ENCODE results near the gene ARHGEF10L.
"Not testable (repeated sequence)": the region's sequence is repeated elsewhere in the genome, so short reads cannot be mapped to it uniquely, and the experiment has no call there.

Gene ARHGEF10L

DNA sequence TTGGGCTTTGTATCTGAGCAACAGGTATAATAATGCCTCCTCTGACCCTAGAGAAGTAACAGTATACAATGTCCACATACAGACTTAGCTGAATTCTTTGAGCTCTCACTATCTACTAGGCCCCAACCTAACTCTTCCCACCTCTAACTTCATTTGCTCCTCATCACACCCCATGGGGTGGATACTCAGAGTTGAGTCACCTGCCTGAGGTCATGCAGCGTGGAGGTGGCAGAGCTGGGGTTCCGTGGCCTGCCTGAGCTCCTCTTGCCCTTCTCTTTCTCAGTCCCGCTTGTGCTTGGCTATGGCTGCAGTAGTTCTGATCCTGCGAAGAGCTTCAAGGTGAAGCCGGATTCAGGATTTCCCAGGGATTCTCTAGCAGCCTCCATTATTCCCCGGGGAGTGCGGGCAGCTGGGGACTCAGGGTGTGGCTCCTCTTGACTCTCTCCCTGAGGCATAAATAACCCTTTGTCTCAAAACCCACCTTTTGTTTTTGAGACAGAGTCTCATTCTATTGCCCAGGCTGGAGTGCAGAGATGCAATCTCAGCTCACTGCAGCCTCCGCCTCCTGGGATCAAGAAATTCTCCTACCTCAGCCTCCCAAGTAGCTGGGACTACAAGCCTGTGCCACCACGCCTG is 185.7 kb downstream of the ARHGEF10L start:
- DNase-seq: no peak

DNA sequence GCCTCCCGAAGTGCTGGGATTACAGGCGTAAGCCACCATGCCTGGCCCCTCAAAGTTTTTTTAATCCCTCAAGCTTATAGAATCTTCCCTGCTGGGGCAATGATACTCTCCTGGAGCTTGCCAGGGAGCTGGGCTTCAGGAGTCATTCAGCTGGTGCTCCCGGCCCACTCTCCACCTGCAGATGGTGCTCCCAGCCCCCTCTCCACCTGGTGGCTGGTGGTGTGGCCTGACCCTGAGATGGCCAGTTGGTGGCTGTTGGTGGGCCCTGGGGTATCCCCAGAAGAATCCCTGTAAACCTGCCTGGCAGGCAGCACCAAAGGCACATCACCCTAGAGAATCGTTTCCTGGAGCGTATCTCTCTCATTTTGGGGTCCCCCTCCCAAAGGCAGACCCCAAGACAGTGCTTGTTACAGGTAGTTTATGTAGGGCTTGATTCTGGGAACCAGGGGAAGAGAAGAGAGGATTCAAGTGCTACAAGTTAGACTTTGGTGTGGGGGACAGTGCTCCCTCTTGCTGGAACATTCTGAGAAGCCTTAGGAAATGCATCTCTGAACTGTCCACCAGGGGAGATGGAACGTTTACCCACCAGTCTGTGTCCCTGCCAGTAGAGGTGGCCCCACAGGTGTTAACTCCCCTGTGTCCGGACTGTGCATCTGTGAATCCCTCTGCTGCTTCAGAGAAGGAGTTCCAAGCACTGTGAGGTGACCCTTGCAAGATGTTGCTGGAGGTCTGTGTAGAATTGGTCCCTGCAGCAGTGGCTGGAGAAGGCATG is 186.5 kb downstream of the ARHGEF10L start:
- DNase-seq: no peak

DNA sequence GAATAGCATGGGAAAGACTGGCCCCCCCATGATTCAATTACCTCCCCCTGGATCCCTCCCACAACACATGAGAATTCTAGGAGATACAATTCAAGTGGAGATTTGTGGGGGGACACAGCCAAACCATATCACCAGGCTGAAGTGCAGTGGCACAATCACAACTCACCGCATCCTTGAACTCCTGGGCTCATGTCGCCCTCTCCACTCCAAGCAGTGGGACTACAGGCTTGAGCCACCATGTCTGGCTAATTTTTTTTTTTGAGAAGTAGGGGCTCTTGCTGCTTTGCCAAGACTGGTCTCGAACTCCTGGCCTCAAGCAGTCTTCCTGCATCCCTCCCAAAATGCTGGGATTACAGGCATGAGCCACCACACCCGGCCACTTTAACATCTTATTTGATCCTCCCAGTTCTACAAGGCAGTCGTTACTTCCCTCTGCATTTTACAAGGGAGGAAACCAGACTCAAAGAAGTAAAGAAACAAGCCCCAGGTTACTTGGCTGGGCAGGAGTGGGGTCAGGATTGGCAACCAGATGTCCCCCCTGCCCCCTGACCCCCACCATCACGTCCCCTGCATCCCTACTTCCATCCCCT is 188.7 kb downstream of the ARHGEF10L start:
- no peak for DNase-seq

DNA sequence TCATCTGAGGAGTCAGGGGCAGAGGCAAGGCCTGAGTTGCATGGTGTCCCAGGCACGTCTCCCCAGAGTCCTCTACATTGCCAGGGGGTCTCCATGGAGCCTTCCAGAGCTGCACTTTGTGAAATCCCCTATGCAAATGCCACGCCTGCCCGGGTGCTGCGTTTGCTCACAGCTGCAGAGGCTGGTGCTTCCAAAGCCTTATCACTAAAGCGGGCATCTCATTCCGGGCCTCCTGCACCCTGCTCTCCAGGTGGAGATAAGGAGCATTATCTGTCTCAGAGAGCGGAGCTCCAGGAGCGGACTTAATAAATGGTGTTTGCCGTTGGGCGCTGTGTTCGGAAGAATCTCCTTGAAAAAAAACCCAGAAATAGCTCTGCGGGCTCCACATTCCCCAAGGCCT is 189.8 kb downstream of the ARHGEF10L start:
- no peak for DNase-seq

DNA sequence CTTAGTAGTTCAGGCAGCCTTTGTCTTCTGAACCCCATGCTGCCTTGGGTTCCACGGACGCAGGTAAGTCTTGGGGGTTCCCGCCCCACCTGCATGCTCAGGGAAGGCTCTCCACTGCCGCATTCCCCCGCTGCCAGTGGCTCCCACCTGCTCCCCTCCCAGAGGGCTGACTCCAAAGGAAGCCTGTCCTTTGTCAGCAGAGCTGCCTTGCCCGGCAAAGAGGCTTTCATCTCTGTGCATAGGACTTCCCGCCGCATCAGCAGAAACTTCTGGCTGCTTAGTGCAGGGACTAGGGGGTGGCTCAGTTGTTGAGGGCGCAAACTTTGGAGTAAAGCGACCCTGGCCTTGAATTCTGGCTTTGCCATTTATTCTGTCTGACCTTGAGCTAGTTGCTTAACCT is 190.4 kb downstream of the ARHGEF10L start:
- DNase-seq: no peak

DNA sequence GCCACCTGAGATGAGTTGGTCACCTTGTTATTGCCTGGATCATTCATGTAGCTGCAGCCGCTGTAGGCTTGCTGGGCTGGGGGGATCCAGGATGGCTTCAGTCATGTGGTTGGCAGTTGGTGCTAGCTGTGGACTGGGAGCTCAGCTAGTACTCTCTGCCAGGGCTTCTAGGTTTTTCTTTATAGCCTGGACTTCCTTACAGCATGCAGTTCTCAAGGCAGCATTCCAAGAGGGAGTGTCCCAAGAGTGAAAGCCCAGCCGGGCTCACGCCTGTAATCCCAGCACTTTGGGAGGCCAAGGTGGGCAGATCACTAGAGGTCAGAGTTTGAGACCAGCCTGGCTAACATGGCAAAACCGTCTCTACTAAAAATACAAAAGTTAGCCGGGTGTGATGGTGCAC is 192.0 kb downstream of the ARHGEF10L start:
- DNase-seq: no peak

DNA sequence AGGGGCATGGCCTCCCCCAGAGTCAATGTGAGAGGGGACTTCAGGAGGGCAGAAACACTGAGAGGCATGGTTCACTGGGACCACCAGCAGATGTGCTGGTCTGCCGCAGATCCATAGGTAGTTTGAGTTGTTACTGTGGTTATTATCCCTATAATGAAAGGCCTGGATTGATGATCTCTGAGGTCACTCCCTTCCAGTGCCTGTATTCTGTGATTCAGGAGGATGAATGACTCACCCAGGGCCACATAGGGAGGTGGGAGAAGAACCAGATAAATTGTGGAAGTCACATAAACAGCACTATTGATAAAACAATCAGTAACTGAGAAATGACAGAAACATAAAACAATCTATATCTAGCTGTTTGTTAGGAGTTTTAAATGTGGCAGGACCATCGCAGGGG is 193.0 kb downstream of the ARHGEF10L start:
- DNase-seq: no peak

DNA sequence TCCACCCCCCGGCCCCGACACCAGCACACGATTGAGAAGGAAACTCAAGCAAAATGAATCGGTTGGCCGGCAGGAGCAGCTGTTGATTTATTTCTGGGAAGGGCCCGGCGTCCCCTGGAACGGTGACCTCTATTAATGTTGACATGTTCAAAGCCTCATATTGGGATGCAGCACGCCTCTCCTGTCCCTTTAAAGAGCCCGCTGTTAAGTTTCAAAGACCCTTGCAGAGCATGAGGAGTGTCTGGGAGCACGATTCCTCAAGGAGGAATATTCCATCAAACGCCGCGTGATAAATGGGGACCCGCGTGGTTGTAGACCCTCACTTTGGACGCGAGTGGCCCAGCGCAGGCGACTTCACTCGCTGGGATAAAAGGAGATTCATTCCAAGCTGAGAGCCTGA is 194.2 kb downstream of the ARHGEF10L start:
- DNase-seq: no peak

DNA sequence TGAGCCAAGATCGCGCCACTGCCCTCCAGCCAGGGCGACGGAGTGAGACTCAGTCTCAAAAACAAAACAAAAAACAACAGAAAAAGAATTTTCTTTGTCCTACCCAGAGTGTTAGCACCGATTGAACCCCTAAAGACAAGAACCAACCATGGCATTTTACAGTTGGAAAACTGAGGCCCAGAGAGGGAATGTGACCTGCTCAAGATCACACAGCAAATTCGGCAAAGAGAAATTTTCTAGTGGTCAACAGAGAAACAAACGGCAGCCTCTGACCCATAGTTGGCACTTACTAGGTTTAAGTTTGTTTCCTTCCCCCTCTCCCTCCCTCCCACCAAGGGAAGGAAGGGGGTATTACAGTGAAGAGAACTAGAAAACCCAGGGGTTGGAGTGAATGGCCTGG is 195.1 kb downstream of the ARHGEF10L start:
- DNase-seq: no peak

DNA sequence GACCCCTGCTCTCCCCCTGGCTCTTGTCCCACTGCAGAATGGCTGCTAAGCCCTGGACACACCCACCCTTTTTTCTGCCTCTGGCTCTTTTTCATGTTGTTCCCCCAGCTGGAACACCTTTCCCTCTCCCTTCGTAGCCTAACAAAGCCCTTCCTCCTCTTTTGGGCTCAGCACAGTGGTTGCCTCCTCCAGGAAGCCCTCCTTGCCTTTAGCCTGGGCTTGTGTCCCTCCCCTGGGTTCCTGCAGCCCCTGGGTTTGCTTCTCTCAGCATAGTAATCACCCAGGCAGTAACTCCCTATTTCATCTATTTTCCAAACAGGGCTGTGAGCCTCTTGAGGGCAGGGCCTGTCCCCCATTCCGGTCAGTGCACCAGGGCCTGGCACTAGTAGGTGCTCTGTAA is 195.8 kb downstream of the ARHGEF10L start:
- no peak for DNase-seq

DNA sequence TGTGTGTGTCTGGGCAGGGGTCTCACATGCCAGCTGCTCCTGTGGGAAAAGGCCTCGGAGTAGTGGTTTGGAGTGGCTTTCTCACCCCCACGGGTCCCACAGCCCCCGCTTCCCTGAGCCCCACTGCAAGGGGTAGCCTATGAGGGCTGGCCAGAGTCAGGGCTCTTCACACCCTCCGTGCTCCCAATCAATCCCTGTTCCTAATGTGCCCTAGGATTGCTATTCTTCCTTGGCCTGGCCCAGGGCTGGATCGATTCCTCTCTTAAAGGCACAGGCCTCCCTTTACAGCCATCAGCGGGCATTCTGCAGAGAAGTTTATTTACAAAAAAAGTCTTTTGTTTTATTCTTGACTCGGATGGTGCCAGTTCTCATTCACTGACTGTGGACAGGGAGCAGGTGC is 196.3 kb downstream of the ARHGEF10L start:
- no peak for DNase-seq

DNA sequence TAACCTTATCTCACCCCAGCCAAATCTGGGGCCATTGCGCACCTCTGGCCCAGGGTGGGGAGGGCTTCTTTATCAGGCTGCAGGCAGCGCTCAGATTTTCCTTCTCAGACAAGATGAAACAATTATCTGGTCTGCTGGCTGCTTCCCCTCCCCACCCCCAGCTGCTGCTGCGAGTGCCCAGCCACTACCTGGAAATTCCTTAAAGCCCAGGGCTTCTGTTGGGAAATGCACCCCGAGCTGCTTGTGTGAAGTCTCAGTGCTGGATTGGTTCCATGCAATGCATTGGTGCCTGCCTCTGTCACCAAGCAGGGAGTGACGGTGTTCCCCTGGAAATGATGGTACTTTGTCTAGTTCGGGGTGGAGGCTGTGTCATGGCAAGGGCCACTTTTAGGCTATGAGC is 197.1 kb downstream of the ARHGEF10L start:
- DNase-seq: no peak

DNA sequence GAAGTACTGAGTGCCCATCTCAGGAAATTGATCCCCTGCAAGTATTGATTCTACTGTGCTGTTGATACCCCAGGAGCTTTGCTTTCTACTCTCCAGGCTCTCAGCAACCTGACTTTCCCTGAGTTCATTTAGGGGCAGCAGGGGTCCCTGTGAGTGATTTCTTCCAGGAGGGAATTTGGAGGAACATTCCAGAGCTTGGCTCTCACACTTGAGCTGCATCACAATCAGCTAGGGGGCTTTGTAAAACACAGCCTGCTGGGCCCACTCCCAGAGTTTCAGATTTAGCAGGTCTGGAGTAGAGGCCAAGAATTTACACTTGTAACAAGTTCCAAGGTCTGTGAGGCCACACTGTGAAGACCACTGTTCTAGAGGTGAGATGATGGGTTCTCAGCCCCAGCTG is 199.6 kb downstream of the ARHGEF10L start:
- no peak for DNase-seq

DNA sequence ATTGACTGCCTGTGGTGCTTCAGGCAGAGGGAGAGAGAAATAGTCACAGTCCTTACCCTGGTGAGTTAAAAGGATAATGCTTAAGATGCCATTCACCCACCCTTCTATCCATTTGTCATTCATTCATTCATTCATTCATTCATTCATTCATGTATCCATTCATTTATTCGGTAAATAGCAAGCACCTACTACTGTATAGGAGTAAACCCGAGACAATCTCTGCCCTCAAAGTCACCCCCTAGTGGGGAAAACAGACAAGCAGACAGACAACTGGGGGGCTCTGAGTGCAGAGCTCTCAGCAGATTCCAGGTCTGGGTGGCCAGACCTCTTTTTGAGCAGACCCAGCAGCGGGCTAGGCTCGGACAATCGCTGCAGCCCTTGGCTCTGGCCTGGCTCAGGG is 201.6 kb downstream of the ARHGEF10L start:
- DNase-seq: no peak

DNA sequence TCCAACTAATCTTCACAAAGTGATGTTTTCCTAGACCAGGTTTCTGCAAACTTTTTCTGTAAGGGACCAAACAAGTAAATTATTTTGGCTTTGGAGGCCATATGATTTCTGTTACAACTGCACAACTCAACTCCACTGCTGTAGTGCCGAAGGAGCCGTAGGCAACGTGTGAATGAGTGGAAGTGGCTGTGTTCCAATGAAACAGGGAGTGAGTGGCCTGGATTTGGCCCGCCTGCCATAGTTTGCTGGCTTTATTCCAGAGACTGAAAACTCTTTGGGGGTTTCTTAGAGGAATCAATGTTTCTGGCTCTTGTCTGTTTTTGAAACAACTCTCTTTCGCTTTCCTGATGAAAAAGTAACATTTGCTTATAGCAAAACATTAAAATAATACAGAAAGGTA is 203.1 kb downstream of the ARHGEF10L start:
- DNase-seq: no peak

DNA sequence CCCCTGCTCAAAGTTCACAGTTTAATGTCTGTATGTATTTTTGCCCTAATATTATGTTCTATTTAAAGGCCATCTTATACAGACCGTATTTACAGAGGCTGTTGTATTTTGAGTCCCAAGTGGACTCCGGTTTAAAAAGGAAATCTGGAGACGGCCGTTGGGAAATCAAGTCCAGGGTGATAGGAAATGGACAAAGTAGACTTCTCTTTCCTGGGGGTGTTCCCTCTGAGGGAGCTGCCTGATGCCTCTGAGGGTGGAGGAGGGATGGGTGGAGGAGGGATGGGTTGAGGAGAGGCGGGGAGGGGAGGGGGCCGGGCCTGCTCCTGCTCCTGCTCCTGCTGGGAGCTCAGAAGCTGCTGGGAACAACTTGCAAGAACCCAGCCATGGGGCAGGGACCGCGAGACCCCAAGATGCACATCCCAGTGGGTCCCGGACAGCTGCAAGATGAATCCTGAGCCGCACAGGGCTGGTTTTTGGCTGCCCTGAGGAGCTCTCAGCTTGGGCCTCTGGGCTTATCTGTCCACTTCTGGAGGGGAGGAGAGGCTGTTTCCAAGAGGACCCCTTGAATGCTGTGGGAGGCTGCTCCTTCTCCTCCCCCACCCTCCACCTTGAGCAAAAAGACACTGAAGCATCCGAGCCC is 203.6 kb downstream of the ARHGEF10L start:
- no peak for DNase-seq

DNA sequence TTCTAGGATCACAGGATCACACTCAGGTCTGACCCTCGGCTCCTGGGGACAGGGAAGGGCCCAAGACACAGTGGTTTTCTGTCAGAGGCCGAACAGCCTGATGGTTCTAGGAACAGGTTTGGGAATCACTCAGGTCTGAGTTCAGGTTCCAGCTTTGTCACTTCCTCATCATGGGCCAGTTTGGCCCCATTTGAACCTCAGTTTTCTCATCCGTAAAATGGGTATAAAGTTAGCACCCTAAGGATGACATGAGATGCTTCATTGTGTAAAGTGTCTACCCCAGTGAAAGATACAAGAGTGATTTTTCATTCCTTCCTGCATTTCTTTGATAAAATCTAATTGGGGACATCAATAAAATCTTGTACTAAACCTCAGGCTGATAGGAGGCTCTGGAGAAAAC is 204.4 kb downstream of the ARHGEF10L start:
- no peak for DNase-seq

DNA sequence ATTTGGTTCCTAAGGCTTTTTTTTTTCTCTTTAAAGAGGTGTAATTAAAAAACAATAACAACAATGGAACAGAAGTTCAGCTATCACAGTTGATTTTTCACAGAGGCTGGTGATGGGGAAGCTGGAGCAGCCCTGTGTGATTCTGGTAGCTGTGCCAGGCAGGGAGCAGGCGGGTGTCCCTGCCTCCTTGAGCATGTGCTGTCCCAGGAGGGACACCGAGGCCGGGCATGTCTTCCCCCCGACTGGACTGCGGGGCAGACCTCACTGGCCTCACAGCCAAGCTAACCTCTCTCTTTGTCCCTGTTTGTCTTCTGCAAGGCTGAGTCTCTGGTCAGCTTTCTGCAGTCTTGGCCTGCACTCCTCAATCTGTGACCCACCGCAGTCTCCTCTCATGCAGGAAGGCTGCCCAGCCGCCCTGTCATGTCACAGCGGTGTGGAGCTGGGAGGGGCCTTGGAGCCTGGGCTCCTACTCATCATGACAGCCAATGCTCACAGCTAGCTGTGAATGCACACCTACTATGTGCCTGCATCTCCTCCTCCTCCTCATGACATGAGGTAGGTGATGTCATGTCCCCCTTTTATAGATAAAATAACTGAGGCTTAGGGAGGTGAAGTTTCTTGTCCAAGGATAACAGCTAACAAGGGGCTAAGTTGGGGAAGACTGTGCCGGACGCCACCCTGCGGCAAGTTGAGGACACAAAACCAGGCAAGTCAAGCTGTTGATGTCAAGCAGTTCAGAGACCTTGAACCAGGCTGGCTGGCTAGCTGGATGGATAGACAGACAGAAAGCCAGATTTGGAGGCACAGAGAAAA is 205.4 kb downstream of the ARHGEF10L start:
- DNase-seq: no peak

DNA sequence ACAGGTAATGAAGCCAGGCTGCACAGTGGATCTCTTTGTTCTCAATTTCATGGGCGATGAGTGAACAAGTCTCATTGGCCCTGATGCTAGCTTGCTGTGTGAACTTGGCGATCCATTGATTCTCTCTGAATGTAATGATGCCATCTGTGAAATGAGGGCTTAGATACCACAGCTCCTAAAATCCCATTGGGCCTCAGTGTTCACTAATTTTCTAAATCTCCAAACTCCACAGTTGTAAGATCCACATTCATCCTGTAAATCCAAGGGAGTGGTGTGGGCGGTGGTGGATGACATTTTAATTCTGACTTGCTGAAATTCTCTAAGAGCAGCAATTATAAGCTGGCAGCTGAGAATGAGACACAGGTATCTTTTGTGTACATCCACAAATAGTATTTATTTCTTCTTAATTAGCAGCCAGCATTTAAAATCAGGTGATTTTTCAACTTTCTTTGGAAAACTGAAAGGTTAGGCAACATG is 206.0 kb downstream of the ARHGEF10L start:
- DNase-seq: no peak

DNA sequence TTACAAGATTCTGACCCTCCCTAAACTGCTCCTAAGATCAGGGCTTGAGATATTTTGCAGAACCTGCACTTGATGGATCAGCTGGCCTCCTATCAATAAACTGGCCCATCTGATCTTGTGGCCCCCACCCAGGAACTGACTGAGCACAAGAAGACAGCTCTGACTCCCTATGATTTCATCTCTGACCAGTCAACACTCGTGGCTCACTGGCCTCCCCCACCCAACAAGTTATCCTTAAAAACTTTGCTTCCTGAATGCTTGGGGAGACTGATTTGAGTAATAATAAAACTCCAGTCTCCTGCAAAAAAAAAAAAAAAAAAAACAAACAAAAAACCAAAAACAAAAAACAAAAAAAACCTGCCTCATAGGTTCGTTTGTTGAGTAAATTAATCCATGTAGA is 206.8 kb downstream of the ARHGEF10L start:
- DNase-seq: not testable (repeated sequence)

DNA sequence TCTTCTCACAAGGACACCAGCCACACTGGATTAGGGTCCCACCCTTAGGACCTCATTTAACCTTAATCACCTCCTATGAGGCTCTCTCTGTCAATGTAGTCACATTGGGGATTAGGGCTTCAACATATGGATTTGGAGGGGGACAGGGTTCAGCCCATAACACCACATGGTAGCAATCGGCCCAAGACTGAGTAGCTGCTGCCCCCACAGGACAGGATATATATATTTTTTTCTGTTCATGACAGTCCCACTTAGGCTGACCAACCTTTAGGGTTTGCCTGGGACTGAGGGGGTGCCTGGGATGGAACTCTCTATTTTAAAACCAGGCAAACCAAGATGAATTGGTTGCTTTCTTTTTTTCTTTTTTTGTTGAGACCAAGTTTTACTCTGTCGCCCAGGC is 207.4 kb downstream of the ARHGEF10L start:
- no peak for DNase-seq
